ENCODE measurements around the gene POLR2A. TPM values are rescaled to one million over a fixed set of nuclear protein-coding genes. Genes with fewer than 3 reads are reported as not detected.

Gene POLR2A
- total RNA-seq, 1 donor from 2014 or later: 32.7 TPM

DNA sequence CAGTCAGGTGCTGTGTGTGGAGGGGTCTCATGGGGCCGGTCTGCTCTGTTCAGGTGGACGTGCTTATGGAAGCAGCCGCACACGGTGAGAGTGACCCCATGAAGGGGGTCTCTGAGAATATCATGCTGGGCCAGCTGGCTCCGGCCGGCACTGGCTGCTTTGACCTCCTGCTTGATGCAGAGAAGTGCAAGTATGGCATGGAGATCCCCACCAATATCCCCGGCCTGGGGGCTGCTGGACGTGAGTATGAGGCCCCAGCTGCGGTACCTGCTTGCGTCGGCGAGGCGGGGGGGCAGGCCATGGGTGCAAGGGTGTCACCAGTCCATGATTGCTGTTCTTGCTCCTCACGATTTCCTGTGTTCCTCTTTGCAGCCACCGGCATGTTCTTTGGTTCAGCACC is 27.9 kb downstream of the POLR2A start:
- H3K27me3 ChIP-seq: no peaks in the 10 kb centered on the region
- no peak overlapping the region for H3K4me2 ChIP-seq
- TF ChIP-seq, protein P1, sequence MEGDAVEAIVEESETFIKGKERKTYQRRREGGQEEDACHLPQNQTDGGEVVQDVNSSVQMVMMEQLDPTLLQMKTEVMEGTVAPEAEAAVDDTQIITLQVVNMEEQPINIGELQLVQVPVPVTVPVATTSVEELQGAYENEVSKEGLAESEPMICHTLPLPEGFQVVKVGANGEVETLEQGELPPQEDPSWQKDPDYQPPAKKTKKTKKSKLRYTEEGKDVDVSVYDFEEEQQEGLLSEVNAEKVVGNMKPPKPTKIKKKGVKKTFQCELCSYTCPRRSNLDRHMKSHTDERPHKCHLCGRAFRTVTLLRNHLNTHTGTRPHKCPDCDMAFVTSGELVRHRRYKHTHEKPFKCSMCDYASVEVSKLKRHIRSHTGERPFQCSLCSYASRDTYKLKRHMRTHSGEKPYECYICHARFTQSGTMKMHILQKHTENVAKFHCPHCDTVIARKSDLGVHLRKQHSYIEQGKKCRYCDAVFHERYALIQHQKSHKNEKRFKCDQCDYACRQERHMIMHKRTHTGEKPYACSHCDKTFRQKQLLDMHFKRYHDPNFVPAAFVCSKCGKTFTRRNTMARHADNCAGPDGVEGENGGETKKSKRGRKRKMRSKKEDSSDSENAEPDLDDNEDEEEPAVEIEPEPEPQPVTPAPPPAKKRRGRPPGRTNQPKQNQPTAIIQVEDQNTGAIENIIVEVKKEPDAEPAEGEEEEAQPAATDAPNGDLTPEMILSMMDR (IDR thresholded peaks at IDR 0.05): no peak
- TF ChIP-seq EZH2phosphoT487 (IDR thresholded peaks at IDR 0.05): no peak
- no peak for TF ChIP-seq EZH2 (IDR thresholded peaks at IDR 0.05)
- H3K4me1 Mint-ChIP-seq: no peaks in the 10 kb centered on the region
- no peaks in the 10 kb centered on the region for H3K9me3 Mint-ChIP-seq
- no peaks in the 10 kb centered on the region for H3K79me2 ChIP-seq (ENCODE audit: low read depth)
- H3F3A ChIP-seq (ENCODE audit: low read depth): peaks cover 16% of the 10 kb centered on the region
- H3K27me3 Mint-ChIP-seq (ENCODE audit: insufficient read depth, low read depth): peaks cover 5% of the 10 kb centered on the region
- DNase-seq (ENCODE audit: low spot score): no peak
- H3K27ac ChIP-seq: no peak overlapping the region
- no peak overlapping the region for H3K27ac Mint-ChIP-seq
- no peak overlapping the region for H3K4me3 Mint-ChIP-seq
- H3K36me3 Mint-ChIP-seq: peaks cover 36% of the 10 kb centered on the region
- H3K36me3 ChIP-seq: no peaks in the 10 kb centered on the region
- H2AFZ ChIP-seq (replicated peaks): no peak overlapping the region
- peaks cover 11% of the 10 kb centered on the region for H4K20me1 ChIP-seq (ENCODE audit: low read depth)
- H3K9me3 ChIP-seq (ENCODE audit: low read depth): no peaks in the 10 kb centered on the region
- no peak overlapping the region for H3K4me3 ChIP-seq
- H3K9ac ChIP-seq: no peak overlapping the region
- no peaks in the 10 kb centered on the region for H3K4me1 ChIP-seq

DNA sequence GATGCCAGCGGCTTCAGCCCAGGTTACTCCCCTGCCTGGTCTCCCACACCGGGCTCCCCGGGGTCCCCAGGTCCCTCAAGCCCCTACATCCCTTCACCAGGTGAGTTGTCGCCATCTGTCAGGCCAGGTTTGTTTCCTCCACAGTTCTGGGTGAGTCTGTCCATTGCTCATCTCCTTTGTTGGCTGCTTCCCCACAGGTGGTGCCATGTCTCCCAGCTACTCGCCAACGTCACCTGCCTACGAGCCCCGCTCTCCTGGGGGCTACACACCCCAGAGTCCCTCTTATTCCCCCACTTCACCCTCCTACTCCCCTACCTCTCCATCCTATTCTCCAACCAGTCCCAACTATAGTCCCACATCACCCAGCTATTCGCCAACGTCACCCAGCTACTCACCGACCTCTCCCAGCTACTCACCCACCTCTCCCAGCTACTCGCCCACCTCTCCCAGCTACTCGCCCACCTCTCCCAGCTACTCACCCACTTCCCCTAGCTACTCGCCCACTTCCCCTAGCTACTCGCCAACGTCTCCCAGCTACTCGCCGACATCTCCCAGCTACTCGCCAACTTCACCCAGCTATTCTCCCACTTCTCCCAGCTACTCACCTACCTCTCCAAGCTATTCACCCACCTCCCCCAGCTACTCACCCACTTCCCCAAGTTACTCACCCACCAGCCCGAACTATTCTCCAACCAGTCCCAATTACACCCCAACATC is 28.8 kb downstream of the POLR2A start:
- Mint-ChIP-seq H3K27me3 (ENCODE audit: insufficient read depth, low read depth) (peaks cover 5% of the 10 kb centered on the region), H3K36me3 (peaks cover 34% of the 10 kb centered on the region), H3K4me3 (no peak overlapping the region), H3K27ac (no peak overlapping the region), H3K9me3 (no peaks in the 10 kb centered on the region), H3K4me1 (no peaks in the 10 kb centered on the region)
- Histone ChIP-seq H2AFZ (replicated peaks) (no peak overlapping the region), H3K27me3 (no peaks in the 10 kb centered on the region), H3K9me3 (ENCODE audit: low read depth) (no peaks in the 10 kb centered on the region), H3F3A (ENCODE audit: low read depth) (peaks cover 16% of the 10 kb centered on the region), H3K4me3 (no peak overlapping the region), H3K36me3 (no peaks in the 10 kb centered on the region), H4K20me1 (ENCODE audit: low read depth) (peaks cover 9% of the 10 kb centered on the region), H3K27ac (no peak overlapping the region), H3K9ac (no peak overlapping the region), H3K4me1 (no peaks in the 10 kb centered on the region), H3K4me2 (no peak overlapping the region), H3K79me2 (ENCODE audit: low read depth) (no peaks in the 10 kb centered on the region)
- TF ChIP-seq, protein P1 (IDR thresholded peaks at IDR 0.05): no peak
- TF ChIP-seq EZH2 (IDR thresholded peaks at IDR 0.05): no peak
- no peak for DNase-seq (ENCODE audit: low spot score)

DNA sequence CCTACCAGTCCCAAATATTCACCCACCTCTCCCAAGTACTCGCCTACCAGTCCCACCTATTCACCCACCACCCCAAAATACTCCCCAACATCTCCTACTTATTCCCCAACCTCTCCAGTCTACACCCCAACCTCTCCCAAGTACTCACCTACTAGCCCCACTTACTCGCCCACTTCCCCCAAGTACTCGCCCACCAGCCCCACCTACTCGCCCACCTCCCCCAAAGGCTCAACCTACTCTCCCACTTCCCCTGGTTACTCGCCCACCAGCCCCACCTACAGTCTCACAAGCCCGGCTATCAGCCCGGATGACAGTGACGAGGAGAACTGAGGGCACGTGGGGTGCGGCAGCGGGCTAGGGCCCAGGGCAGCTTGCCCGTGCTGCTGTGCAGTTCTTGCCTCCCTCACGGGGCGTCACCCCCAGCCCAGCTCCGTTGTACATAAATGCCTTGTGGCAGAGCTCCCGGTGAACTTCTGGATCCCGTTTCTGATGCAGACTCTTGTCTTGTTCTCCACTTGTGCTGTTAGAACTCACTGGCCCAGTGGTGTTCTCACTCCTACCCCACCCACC is 29.8 kb downstream of the POLR2A start:
- Mint-ChIP-seq H3K27me3 (ENCODE audit: insufficient read depth, low read depth) (peaks cover 5% of the 10 kb centered on the region), H3K4me3 (no peak overlapping the region), H3K36me3 (peaks cover 28% of the 10 kb centered on the region), H3K9me3 (no peaks in the 10 kb centered on the region), H3K27ac (no peak overlapping the region), H3K4me1 (no peaks in the 10 kb centered on the region)
- no peak overlapping the region for H3K27ac ChIP-seq
- H3K4me2 ChIP-seq: no peak overlapping the region
- H3K4me3 ChIP-seq: no peak overlapping the region
- no peak overlapping the region for H2AFZ ChIP-seq (replicated peaks)
- H3K36me3 ChIP-seq: no peaks in the 10 kb centered on the region
- no peaks in the 10 kb centered on the region for H3K79me2 ChIP-seq (ENCODE audit: low read depth)
- peaks cover 16% of the 10 kb centered on the region for H3F3A ChIP-seq (ENCODE audit: low read depth)
- H3K9ac ChIP-seq: no peak overlapping the region
- no peaks in the 10 kb centered on the region for H3K27me3 ChIP-seq
- TF ChIP-seq, protein P1 (IDR thresholded peaks at IDR 0.05): no peak
- TF ChIP-seq EZH2phosphoT487 (IDR thresholded peaks at IDR 0.05): no peak
- no peak for TF ChIP-seq EZH2 (IDR thresholded peaks at IDR 0.05)
- no peaks in the 10 kb centered on the region for H3K4me1 ChIP-seq
- no peaks in the 10 kb centered on the region for H3K9me3 ChIP-seq (ENCODE audit: low read depth)
- no peak for DNase-seq (ENCODE audit: low spot score)
- peaks cover 9% of the 10 kb centered on the region for H4K20me1 ChIP-seq (ENCODE audit: low read depth)

All from neural progenitor cell (in vitro differentiated cells).